ENCODE results near the gene SPAG4. TPM values are rescaled to one million over a fixed set of nuclear protein-coding genes. Genes with fewer than 3 reads are reported as not detected.
A peak's percentile ranks its signal among the peaks of the same experiment; 100 is the strongest.

SPAG4 gene, protein sequence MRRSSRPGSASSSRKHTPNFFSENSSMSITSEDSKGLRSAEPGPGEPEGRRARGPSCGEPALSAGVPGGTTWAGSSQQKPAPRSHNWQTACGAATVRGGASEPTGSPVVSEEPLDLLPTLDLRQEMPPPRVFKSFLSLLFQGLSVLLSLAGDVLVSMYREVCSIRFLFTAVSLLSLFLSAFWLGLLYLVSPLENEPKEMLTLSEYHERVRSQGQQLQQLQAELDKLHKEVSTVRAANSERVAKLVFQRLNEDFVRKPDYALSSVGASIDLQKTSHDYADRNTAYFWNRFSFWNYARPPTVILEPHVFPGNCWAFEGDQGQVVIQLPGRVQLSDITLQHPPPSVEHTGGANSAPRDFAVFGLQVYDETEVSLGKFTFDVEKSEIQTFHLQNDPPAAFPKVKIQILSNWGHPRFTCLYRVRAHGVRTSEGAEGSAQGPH
- total RNA-seq (ENCODE audit: unreplicated experiment): 15.2 TPM
- long read RNA-seq, partial matches to known transcripts: 5 of 12 reads
- long read RNA-seq, other reads (novel, unspliced or antisense): 7 of 12 reads

DNA sequence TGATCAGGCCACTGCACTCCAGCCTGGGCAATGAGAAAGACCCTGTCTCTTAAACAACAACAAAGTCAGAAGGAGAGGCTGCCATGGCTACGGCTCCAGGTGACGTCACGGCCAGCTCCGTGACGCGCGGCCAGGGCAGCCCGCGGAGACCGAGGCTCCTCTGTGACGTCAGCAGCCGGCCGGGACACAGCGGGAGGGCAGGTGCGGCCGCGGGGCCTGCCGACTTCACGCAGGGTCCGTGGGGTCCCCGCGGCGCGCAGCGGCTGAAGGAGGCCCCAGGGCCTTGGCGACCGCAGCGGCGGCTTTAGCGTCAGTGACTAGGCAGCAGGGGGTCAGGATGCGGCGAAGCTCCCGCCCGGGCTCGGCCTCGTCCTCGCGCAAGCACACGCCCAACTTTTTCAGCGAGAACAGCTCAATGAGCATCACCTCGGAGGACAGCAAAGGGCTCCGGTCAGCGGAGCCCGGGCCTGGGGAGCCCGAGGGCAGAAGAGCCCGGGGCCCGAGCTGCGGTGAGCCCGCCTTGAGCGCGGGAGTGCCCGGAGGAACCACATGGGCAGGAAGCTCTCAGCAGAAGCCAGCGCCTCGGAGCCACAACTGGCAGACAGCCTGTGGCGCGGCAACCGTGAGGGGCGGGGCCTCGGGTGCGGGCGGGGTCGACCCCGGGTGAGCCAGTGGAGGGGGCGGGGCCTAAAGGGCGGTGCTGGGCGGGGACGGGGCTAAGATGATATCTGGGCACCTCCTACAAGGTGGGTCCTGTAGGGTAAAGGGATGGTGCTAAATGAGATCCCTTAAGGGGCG lies at the start of gene SPAG4:
Gene SPAG4, plus strand, starts transcription at position 163 of the 798 bp plus-strand sequence. Its CDS starts 175 bp downstream, at position 338.
- peaks cover 9% of the 10 kb centered on the region for H3K27me3 Mint-ChIP-seq (ENCODE audit: unreplicated experiment)
- peaks cover 12% of the 10 kb centered on the region for H3K4me1 Mint-ChIP-seq (ENCODE audit: unreplicated experiment)
- peaks cover 4% of the 10 kb centered on the region for H3K36me3 Mint-ChIP-seq (ENCODE audit: low read depth, unreplicated experiment)
- no peak for TF ChIP-seq CTCF (IDR thresholded peaks at IDR 0.05; ENCODE audit: unreplicated experiment)
- peak; percentile 100 for DNase-seq (ENCODE audit: low spot score)
- peak within 1 kb of the TSS; percentile 90 for H3K27ac Mint-ChIP-seq (ENCODE audit: unreplicated experiment)
- H3K4me3 Mint-ChIP-seq (ENCODE audit: unreplicated experiment): peak within 1 kb of the TSS; percentile 89
- no peaks in the 10 kb centered on the region for H3K9me3 Mint-ChIP-seq (ENCODE audit: unreplicated experiment)

GRCh38 chr20:35568645-35569044 lies 47.0 kb upstream of the SPAG4 start:
- H3K9me3 Mint-ChIP-seq (ENCODE audit: unreplicated experiment): peaks cover 4% of the 10 kb centered on the region
- no peak for DNase-seq (ENCODE audit: low spot score)
- TF ChIP-seq CTCF (IDR thresholded peaks at IDR 0.05; ENCODE audit: unreplicated experiment): peak; percentile 33
- H3K36me3 Mint-ChIP-seq (ENCODE audit: low read depth, unreplicated experiment): peaks cover 7% of the 10 kb centered on the region
- no peak overlapping the region for H3K27ac Mint-ChIP-seq (ENCODE audit: unreplicated experiment)
- no peaks in the 10 kb centered on the region for H3K27me3 Mint-ChIP-seq (ENCODE audit: unreplicated experiment)
- H3K4me3 Mint-ChIP-seq (ENCODE audit: unreplicated experiment): no peak overlapping the region
- H3K4me1 Mint-ChIP-seq (ENCODE audit: unreplicated experiment): no peaks in the 10 kb centered on the region

- H3K36me3 Mint-ChIP-seq (ENCODE audit: low read depth, unreplicated experiment): peaks cover 11% of the 10 kb centered on the region
- TF ChIP-seq CTCF (IDR thresholded peaks at IDR 0.05; ENCODE audit: unreplicated experiment): no peak
- no peak for DNase-seq (ENCODE audit: low spot score)
- no peaks in the 10 kb centered on the region for H3K27me3 Mint-ChIP-seq (ENCODE audit: unreplicated experiment)
- H3K27ac Mint-ChIP-seq (ENCODE audit: unreplicated experiment): no peak overlapping the region
- no peak overlapping the region for H3K4me3 Mint-ChIP-seq (ENCODE audit: unreplicated experiment)
- no peaks in the 10 kb centered on the region for H3K4me1 Mint-ChIP-seq (ENCODE audit: unreplicated experiment)
- H3K9me3 Mint-ChIP-seq (ENCODE audit: unreplicated experiment): peaks cover 4% of the 10 kb centered on the region
Measured at GRCh38 chr20:35571555-35571954, 44.1 kb upstream of the SPAG4 start.

DNA sequence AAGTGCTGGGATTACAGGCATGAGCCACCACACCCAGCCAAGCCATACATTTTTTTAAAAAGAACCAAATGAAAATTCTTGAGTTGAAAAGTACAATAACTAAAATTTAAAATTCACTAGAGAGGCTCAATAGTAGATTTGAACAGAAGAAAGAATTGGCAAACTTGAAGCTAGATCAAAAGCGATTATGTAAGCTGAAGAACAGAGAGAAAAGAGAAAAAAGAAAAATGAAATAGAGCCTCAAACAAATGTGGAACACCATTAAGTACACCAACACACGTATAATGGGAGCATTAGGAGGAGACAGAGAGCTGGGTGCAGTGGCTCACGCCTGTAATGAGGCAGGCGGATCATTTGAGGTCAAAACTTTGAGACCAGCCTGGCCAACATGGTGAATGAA lies 42.8 kb upstream of the SPAG4 start:
- Mint-ChIP-seq H3K4me3 (ENCODE audit: unreplicated experiment) (peak overlapping the region; percentile 27), H3K9me3 (ENCODE audit: unreplicated experiment) (peaks cover 4% of the 10 kb centered on the region), H3K36me3 (ENCODE audit: low read depth, unreplicated experiment) (peaks cover 11% of the 10 kb centered on the region), H3K4me1 (ENCODE audit: unreplicated experiment) (no peaks in the 10 kb centered on the region), H3K27ac (ENCODE audit: unreplicated experiment) (no peak overlapping the region), H3K27me3 (ENCODE audit: unreplicated experiment) (no peaks in the 10 kb centered on the region)
- no peak for DNase-seq (ENCODE audit: low spot score)
- no peak for TF ChIP-seq CTCF (IDR thresholded peaks at IDR 0.05; ENCODE audit: unreplicated experiment)
